HUDEP-2 (cell line): ENCODE results near the gene RPL6.
"Not testable (repeated sequence)": the region's sequence is repeated elsewhere in the genome, so short reads cannot be mapped to it uniquely, and the experiment has no call there.

Experiments used
- DNase-seq, 76 experiments: peaks; one replicate each; lab custom pipeline; 2025; ENCODE audit not compliant: unreplicated experiment in 76 of 76; lab: John Stamatoyannopoulos, UW

RPL6 gene

GRCh38 chr12:112409064-112409905, at the start of gene RPL6:
RPL6 (minus strand) TSS chr12:112409605; CDS start chr12:112408656, 949 bp downstream.
- peak in 74 of 76 experiments; percentile 40 to 91 (median 74) for DNase-seq

GRCh38 chr12:112458751-112459150, 49.3 kb upstream of the RPL6 start:
- no peak for DNase-seq

GRCh38 chr12:112458330-112458729, 48.9 kb upstream of the RPL6 start:
- no peak for DNase-seq

GRCh38 chr12:112457142-112457541, 47.7 kb upstream of the RPL6 start:
- not testable (repeated sequence) for DNase-seq

- DNase-seq, result no peak
Measured at GRCh38 chr12:112456029-112456428, 46.6 kb upstream of the RPL6 start.

GRCh38 chr12:112450725-112451124, 41.3 kb upstream of the RPL6 start:
- no peak for DNase-seq

- peak in 2 of 76 experiments; percentile 9 to 16 for DNase-seq
Measured at GRCh38 chr12:112448165-112448564, 38.8 kb upstream of the RPL6 start.

- DNase-seq, result no peak
Measured at GRCh38 chr12:112447106-112447505, 37.7 kb upstream of the RPL6 start.

- peak in 13 of 76 experiments; percentile 2 to 18 (median 11) for DNase-seq
Measured at GRCh38 chr12:112446008-112446725, 36.8 kb upstream of the RPL6 start.

GRCh38 chr12:112443916-112444315, 34.5 kb upstream of the RPL6 start:
- DNase-seq, result no peak

- DNase-seq, result not testable (repeated sequence)
Measured at GRCh38 chr12:112440653-112441052, 31.2 kb upstream of the RPL6 start.

GRCh38 chr12:112439769-112440168, 30.4 kb upstream of the RPL6 start:
- DNase-seq, result no peak

- DNase-seq, result not testable (repeated sequence)
Measured at GRCh38 chr12:112438645-112439044, 29.2 kb upstream of the RPL6 start.

- no peak for DNase-seq
Measured at GRCh38 chr12:112433551-112433950, 24.1 kb upstream of the RPL6 start.

- DNase-seq, result no peak
Measured at GRCh38 chr12:112431965-112432364, 22.6 kb upstream of the RPL6 start.

GRCh38 chr12:112430929-112431328, 21.5 kb upstream of the RPL6 start:
- no peak for DNase-seq

- DNase-seq, result no peak
Measured at GRCh38 chr12:112427760-112428159, 18.4 kb upstream of the RPL6 start.

GRCh38 chr12:112425582-112426382, 16.4 kb upstream of the RPL6 start:
- no peak for DNase-seq

- no peak for DNase-seq
Measured at GRCh38 chr12:112424126-112424525, 14.7 kb upstream of the RPL6 start.

- DNase-seq, result no peak
Measured at GRCh38 chr12:112422531-112422930, 13.1 kb upstream of the RPL6 start.

GRCh38 chr12:112421363-112421762, 12.0 kb upstream of the RPL6 start:
- no peak for DNase-seq
